ENCODE measurements around the gene MRFAP1L1. TPM values are rescaled to one million over a fixed set of nuclear protein-coding genes. Genes with fewer than 3 reads are reported as not detected.

Gene MRFAP1L1
- total and polyA plus RNA-seq, 4 donors = 46.1 to 75.1 (median 56.3) TPM

- no peaks in the 10 kb centered on the region for H3K27me3 ChIP-seq (ENCODE audit: control insufficient read depth in 3 of 3, insufficient read depth in 3 of 3, low read length in 2 of 3)
- peaks cover 0 to 3% (median 1%) of the 10 kb centered on the region in 4 donors for H3K9me3 ChIP-seq (ENCODE audit: control insufficient read depth in 4 of 4, insufficient read depth in 3 of 4, low read length in 3 of 4)
- DNase-seq = no peak
- no peak overlapping the region for H3K9ac ChIP-seq (ENCODE audit: insufficient read depth in 1 of 2, low read length in 2 of 2)
- H3K4me1 ChIP-seq (ENCODE audit: control insufficient read depth in 5 of 5, insufficient read depth in 5 of 5, low read length in 5 of 5) = peaks cover 7 to 29% (median 16%) of the 10 kb centered on the region in 5 donors
- TF ChIP-seq, protein P1, sequence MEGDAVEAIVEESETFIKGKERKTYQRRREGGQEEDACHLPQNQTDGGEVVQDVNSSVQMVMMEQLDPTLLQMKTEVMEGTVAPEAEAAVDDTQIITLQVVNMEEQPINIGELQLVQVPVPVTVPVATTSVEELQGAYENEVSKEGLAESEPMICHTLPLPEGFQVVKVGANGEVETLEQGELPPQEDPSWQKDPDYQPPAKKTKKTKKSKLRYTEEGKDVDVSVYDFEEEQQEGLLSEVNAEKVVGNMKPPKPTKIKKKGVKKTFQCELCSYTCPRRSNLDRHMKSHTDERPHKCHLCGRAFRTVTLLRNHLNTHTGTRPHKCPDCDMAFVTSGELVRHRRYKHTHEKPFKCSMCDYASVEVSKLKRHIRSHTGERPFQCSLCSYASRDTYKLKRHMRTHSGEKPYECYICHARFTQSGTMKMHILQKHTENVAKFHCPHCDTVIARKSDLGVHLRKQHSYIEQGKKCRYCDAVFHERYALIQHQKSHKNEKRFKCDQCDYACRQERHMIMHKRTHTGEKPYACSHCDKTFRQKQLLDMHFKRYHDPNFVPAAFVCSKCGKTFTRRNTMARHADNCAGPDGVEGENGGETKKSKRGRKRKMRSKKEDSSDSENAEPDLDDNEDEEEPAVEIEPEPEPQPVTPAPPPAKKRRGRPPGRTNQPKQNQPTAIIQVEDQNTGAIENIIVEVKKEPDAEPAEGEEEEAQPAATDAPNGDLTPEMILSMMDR (IDR thresholded peaks at IDR 0.05; ENCODE audit: control extremely low read depth, extremely low read depth) = no peak
- peaks cover 5 to 33% (median 14%) of the 10 kb centered on the region in 4 donors for H3K36me3 ChIP-seq (ENCODE audit: control insufficient read depth in 4 of 4, insufficient read depth in 4 of 4, low read length in 4 of 4)
- no peak for ATAC-seq (ENCODE audit: insufficient read depth, low FRiP score)
- WGBS, 2 donors = 71 to 81% methylated on average over 3 of the region's 3 CpGs
- peak overlapping the region in 1 of 2 donors; percentile 49 for H3K27ac ChIP-seq (ENCODE audit: low read depth in 1 of 2, low read length in 1 of 2)
- no peak overlapping the region for H3K4me3 ChIP-seq
Measured at GRCh38 chr4:6703786-6704185, 5.9 kb downstream of the MRFAP1L1 start.

DNA sequence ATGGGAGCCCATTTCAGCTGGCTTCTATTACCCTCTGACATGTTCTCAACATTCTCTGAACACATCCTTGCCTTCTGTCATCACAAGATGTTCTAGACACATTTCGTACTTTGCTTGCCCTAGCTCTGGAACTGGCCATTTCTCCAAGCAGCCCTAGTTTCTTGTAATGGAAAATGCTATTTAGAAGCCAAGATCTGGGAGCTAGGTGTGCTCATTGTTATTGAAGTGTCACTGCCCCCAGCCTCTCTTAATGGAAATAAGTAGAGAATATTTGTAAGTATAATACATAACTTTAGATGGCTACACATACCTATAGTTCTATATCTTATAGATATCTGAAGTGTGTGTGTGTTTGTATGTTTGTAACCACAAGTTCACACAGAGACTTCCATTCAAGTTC, 6.9 kb downstream of the MRFAP1L1 start:
- Histone ChIP-seq H3K4me1 (ENCODE audit: control insufficient read depth in 5 of 5, insufficient read depth in 5 of 5, low read length in 5 of 5) (peaks cover 2 to 22% (median 7%) of the 10 kb centered on the region in 5 donors), H3K9ac (ENCODE audit: insufficient read depth in 1 of 2, low read length in 2 of 2) (no peak overlapping the region), H3K27me3 (ENCODE audit: control insufficient read depth in 3 of 3, insufficient read depth in 3 of 3, low read length in 2 of 3) (no peaks in the 10 kb centered on the region), H3K4me3 (no peak overlapping the region), H3K9me3 (ENCODE audit: control insufficient read depth in 4 of 4, insufficient read depth in 3 of 4, low read length in 3 of 4) (peaks cover 0 to 3% (median 1%) of the 10 kb centered on the region in 4 donors), H3K27ac (ENCODE audit: low read depth in 1 of 2, low read length in 1 of 2) (no peak overlapping the region), H3K36me3 (ENCODE audit: control insufficient read depth in 4 of 4, insufficient read depth in 4 of 4, low read length in 4 of 4) (peaks cover 5 to 30% (median 14%) of the 10 kb centered on the region in 4 donors)
- 0% methylated on average over 1 of the region's 1 CpG for WGBS, 2 donors
- TF ChIP-seq, protein P1 (IDR thresholded peaks at IDR 0.05; ENCODE audit: control extremely low read depth, extremely low read depth) = no peak
- ATAC-seq (ENCODE audit: insufficient read depth, low FRiP score) (no peak), DNase-seq (no peak)

DNA sequence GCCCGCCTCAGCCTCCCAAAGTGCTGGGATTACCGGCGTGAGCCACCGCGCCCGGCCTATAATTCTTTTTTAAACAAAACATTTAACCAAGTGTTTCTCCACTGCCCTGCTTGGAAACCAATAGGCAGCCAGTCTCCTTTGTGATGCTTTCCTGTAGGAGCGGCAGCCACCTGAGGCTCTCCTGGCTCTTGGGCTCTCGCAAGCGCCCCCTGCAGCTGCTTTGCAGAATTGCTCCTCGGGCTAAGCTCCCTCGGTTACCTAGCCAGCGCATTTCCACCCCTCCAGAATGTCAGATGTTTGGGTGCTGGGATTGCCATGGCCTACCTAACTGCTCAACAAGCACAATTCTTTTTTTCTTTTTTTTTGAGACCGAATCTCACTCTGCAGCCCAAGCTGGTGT, 8.3 kb downstream of the MRFAP1L1 start:
- Histone ChIP-seq H3K4me1 (ENCODE audit: control insufficient read depth in 5 of 5, insufficient read depth in 5 of 5, low read length in 5 of 5) (peaks cover 0 to 14% (median under 1%) of the 10 kb centered on the region in 5 donors), H3K36me3 (ENCODE audit: control insufficient read depth in 4 of 4, insufficient read depth in 4 of 4, low read length in 4 of 4) (peaks cover 5 to 25% (median 14%) of the 10 kb centered on the region in 4 donors), H3K9ac (ENCODE audit: insufficient read depth in 1 of 2, low read length in 2 of 2) (no peak overlapping the region), H3K9me3 (ENCODE audit: control insufficient read depth in 4 of 4, insufficient read depth in 3 of 4, low read length in 3 of 4) (peaks cover 0 to 3% (median 1%) of the 10 kb centered on the region in 4 donors), H3K4me3 (no peak overlapping the region), H3K27me3 (ENCODE audit: control insufficient read depth in 3 of 3, insufficient read depth in 3 of 3, low read length in 2 of 3) (no peaks in the 10 kb centered on the region), H3K27ac (ENCODE audit: low read depth in 1 of 2, low read length in 1 of 2) (no peak overlapping the region)
- no peak for DNase-seq
- TF ChIP-seq, protein P1 (IDR thresholded peaks at IDR 0.05; ENCODE audit: control extremely low read depth, extremely low read depth) = no peak
- ATAC-seq (ENCODE audit: insufficient read depth, low FRiP score) = no peak
- WGBS, 2 donors = 88 to 93% methylated on average over 13 of the region's 13 CpGs

GRCh38 chr4:6699903-6700302, 9.8 kb downstream of the MRFAP1L1 start:
- Histone ChIP-seq H3K9ac (ENCODE audit: insufficient read depth in 1 of 2, low read length in 2 of 2) (no peak overlapping the region), H3K4me3 (no peak overlapping the region), H3K27me3 (ENCODE audit: control insufficient read depth in 3 of 3, insufficient read depth in 3 of 3, low read length in 2 of 3) (no peaks in the 10 kb centered on the region), H3K36me3 (ENCODE audit: control insufficient read depth in 4 of 4, insufficient read depth in 4 of 4, low read length in 4 of 4) (peaks cover 5 to 18% (median 14%) of the 10 kb centered on the region in 4 donors), H3K9me3 (ENCODE audit: control insufficient read depth in 4 of 4, insufficient read depth in 3 of 4, low read length in 3 of 4) (peaks cover 0 to 3% (median 1%) of the 10 kb centered on the region in 4 donors), H3K4me1 (ENCODE audit: control insufficient read depth in 5 of 5, insufficient read depth in 5 of 5, low read length in 5 of 5) (peaks cover 0 to 9% (median 5%) of the 10 kb centered on the region in 5 donors), H3K27ac (ENCODE audit: low read depth in 1 of 2, low read length in 1 of 2) (no peak overlapping the region)
- DNase-seq = no peak
- no peak for ATAC-seq (ENCODE audit: insufficient read depth, low FRiP score)
- WGBS, 2 donors = 96% methylated on average over 1 of the region's 1 CpG
- TF ChIP-seq, protein P1 (IDR thresholded peaks at IDR 0.05; ENCODE audit: control extremely low read depth, extremely low read depth) = no peak

Measured in lung (tissue), 12 donors.